ENCODE measurements around the gene BMP4.

GRCh38 chr14:53967606-53968005 lies 11.0 kb upstream of the BMP4 start:
- TF ChIP-seq POLR2A (IDR thresholded peaks at IDR 0.05) (no peak), CTCF (IDR thresholded peaks at IDR 0.05) (no peak)

Data from Peyer's patch (tissue), 4 donors.